Kidney (tissue), 14 donors: ENCODE results near the gene KLHL28. TPM values are rescaled to one million over a fixed set of nuclear protein-coding genes. Genes with fewer than 3 reads are reported as not detected.

Experiments
- DNase-seq, 5 donors: peaks; one replicate each; pipeline ENCODE4 v3.0.0-alpha.2; 2013 to 2020
- FAIRE-seq: peaks from 2 replicates; lab custom pipeline; 2012; peaks lifted over from hg19 to GRCh38; lab: Jason Lieb, UNC
- H3K27ac ChIP-seq, 2 donors: one replicate each; pipeline ENCODE4 v1.7.0; 2013; ENCODE audit warnings: low read depth in 2 of 2, low read length in 2 of 2, inconsistent platforms in 1 of 2
- H3K27me3 ChIP-seq: one replicate; pipeline ENCODE4 v1.7.1; 2013; ENCODE audit warnings: low read length, inconsistent platforms; ENCODE audit not compliant: control insufficient read depth, insufficient read depth
- H3K36me3 ChIP-seq, 3 donors: one replicate each; pipeline versions ENCODE4 v1.7.0 to v1.7.1; 2013; ENCODE audit warnings: low read length in 3 of 3, control low read depth in 1 of 3, inconsistent platforms in 1 of 3; ENCODE audit not compliant: insufficient read depth in 3 of 3, control insufficient read depth in 2 of 3
- H3K4me1 ChIP-seq, 3 donors: one replicate each; pipeline versions ENCODE4 v1.7.0 to v1.7.1; 2013; ENCODE audit warnings: low read length in 3 of 3, inconsistent platforms in 1 of 3, low read depth in 1 of 3; ENCODE audit not compliant: control insufficient read depth in 2 of 3, insufficient read depth in 2 of 3
- H3K4me3 ChIP-seq, 3 donors: one replicate each; pipeline versions ENCODE4 v1.7.0 to v1.8.1; 2013; ENCODE audit warnings: low read length in 3 of 3, control low read depth in 1 of 3, inconsistent platforms in 1 of 3
- H3K9ac ChIP-seq, 3 donors: one replicate each; pipeline versions ENCODE4 v1.7.0 to v1.7.1; 2013; ENCODE audit warnings: low read length in 3 of 3, control low read depth in 1 of 3, inconsistent platforms in 1 of 3
- H3K9me3 ChIP-seq, 3 donors: one replicate each; pipeline versions ENCODE4 v1.7.0 to v1.7.1; 2013; ENCODE audit warnings: low read length in 3 of 3, control low read depth in 1 of 3, inconsistent platforms in 1 of 3; ENCODE audit not compliant: control insufficient read depth in 2 of 3, insufficient read depth in 1 of 3
- CTCF ChIP-seq: IDR thresholded peaks from 3 replicates; pipeline ENCODE4 v1.5.1; 2012; ENCODE audit warnings: mild to moderate bottlenecking, moderate library complexity, borderline replicate concordance; ENCODE audit not compliant: insufficient read depth; ENCODE audit errors: extremely low read depth
- intact Hi-C: fragments of 100-400 bp; cut with DNase I; formaldehyde crosslinking; loops from one replicate; pipeline ENCODE4 v1.11.1; 2022
- polyA plus RNA-seq: library from polyadenylated mRNA; stranded (reverse); fragments of 350-450 nt; fragmentation: Illumina TruSeq; extraction: RNeasy Lipid Tissue Mini Kit (QIAGEN cat#74804); gene quantifications from one replicate; pipeline ENCODE4 v1.2.3, GENCODE V29; 2014; ENCODE audit warnings: low read depth, low replicate concordance; ENCODE audit not compliant: insufficient read depth
- total RNA-seq: library from RNA; stranded (reverse); fragmentation: NEBNext Ultra II Directional; extraction: Animal tissue kit (Norgen Biotek cat#: 25700); gene quantifications from one replicate; pipeline ENCODE4 v1.2.1, GENCODE V29; 2021
- donor health status: control.
- donor health status: control.
- donor health status: control.
- donor health status: control.
- donor health status: control.
- donor health status: DM: yes; HTN: yes; CAD: no.
- donor health status: Normal renal cell carcinoma (clear cell type).

Gene KLHL28
- total and polyA plus RNA-seq, 2 donors from 2014 or later: 1.6 to 16.3 TPM

- H3K4me3 ChIP-seq: no peak overlapping the region
- no peak overlapping the region for H3K27ac ChIP-seq
- H3K4me1 ChIP-seq: peaks cover 0 to 5% (median 0%) of the 10 kb centered on the region in 3 donors
- no peak overlapping the region for H3K9ac ChIP-seq
- FAIRE-seq (no peak), DNase-seq (no peak)
- no peak for TF ChIP-seq CTCF
- H3K36me3 ChIP-seq: no peaks in the 10 kb centered on the region
- intact Hi-C loops: no loop called here
- no peaks in the 10 kb centered on the region for H3K27me3 ChIP-seq
- no peaks in the 10 kb centered on the region for H3K9me3 ChIP-seq
Measured at GRCh38 chr14:44954750-44955149, 7.0 kb downstream of the KLHL28 start.

- no peaks in the 10 kb centered on the region for H3K9me3 ChIP-seq
- TF ChIP-seq CTCF: no peak
- DNase-seq (no peak), FAIRE-seq (no peak)
- no peak overlapping the region for H3K27ac ChIP-seq
- H3K9ac ChIP-seq: no peak overlapping the region
- H3K36me3 ChIP-seq: no peaks in the 10 kb centered on the region
- intact Hi-C loops: no loop called here
- no peak overlapping the region for H3K4me3 ChIP-seq
- H3K27me3 ChIP-seq: no peaks in the 10 kb centered on the region
- no peaks in the 10 kb centered on the region for H3K4me1 ChIP-seq
Measured at GRCh38 chr14:44952391-44953110, 9.2 kb downstream of the KLHL28 start.

- no peak overlapping the region for H3K27ac ChIP-seq
- intact Hi-C loops: no loop called here
- no peaks in the 10 kb centered on the region for H3K36me3 ChIP-seq
- no peaks in the 10 kb centered on the region for H3K4me1 ChIP-seq
- H3K9me3 ChIP-seq: peaks cover 0 to 5% (median 0%) of the 10 kb centered on the region in 3 donors
- no peak for TF ChIP-seq CTCF
- H3K27me3 ChIP-seq: no peaks in the 10 kb centered on the region
- H3K9ac ChIP-seq: no peak overlapping the region
- no peak overlapping the region for H3K4me3 ChIP-seq
- DNase-seq: no peak
- no peak for FAIRE-seq
Measured at GRCh38 chr14:44951051-44951450, 10.7 kb downstream of the KLHL28 start.
